ENCODE data around the gene SARS1. TPM values are rescaled to one million over a fixed set of nuclear protein-coding genes. Genes with fewer than 3 reads are reported as not detected.
"Not testable (repeated sequence)": the region's sequence is repeated elsewhere in the genome, so short reads cannot be mapped to it uniquely, and the experiment has no call there.

Gene SARS1
- total RNA-seq, 1 donor from 2014 or later: 129 TPM

- no peaks in the 10 kb centered on the region for H3K27me3 Mint-ChIP-seq (ENCODE audit: low read depth)
- no peaks in the 10 kb centered on the region for H3K9me3 Mint-ChIP-seq
- peaks cover 34% of the 10 kb centered on the region for H3K4me1 Mint-ChIP-seq (ENCODE audit: low read depth)
- H3K36me3 Mint-ChIP-seq (ENCODE audit: low read depth): peaks cover 66% of the 10 kb centered on the region
- DNase-seq (ENCODE audit: low spot score): no peak
- intact Hi-C loops (cut with micrococcal nuclease): no loop called here
- no peak overlapping the region for H3K4me3 Mint-ChIP-seq (ENCODE audit: low read depth)
- peak overlapping the region; percentile 14 for H3K27ac Mint-ChIP-seq
Observed at GRCh38 chr1:109218516-109218915, 4.8 kb downstream of the SARS1 start.

GRCh38 chr1:109221201-109221600 is 7.5 kb downstream of the SARS1 start:
- H3K4me3 Mint-ChIP-seq (ENCODE audit: low read depth); DNase-seq (ENCODE audit: low spot score); H3K27me3 Mint-ChIP-seq (ENCODE audit: low read depth); intact Hi-C loops (cut with micrococcal nuclease); H3K9me3 Mint-ChIP-seq; H3K27ac Mint-ChIP-seq: not testable (repeated sequence)
- Mint-ChIP-seq H3K4me1 (ENCODE audit: low read depth) (peaks cover 26% of the 10 kb centered on the region), H3K36me3 (ENCODE audit: low read depth) (peaks cover 63% of the 10 kb centered on the region)

GRCh38 chr1:109225308-109225707 is 11.6 kb downstream of the SARS1 start:
- DNase-seq (ENCODE audit: low spot score): no peak
- Mint-ChIP-seq H3K27ac (peak overlapping the region; percentile 19), H3K36me3 (ENCODE audit: low read depth) (peaks cover 65% of the 10 kb centered on the region), H3K4me1 (ENCODE audit: low read depth) (peaks cover 12% of the 10 kb centered on the region), H3K9me3 (no peaks in the 10 kb centered on the region), H3K27me3 (ENCODE audit: low read depth) (no peaks in the 10 kb centered on the region), H3K4me3 (ENCODE audit: low read depth) (no peak overlapping the region)
- intact Hi-C loops (cut with micrococcal nuclease): no loop called here

GRCh38 chr1:109225711-109226445 is 12.2 kb downstream of the SARS1 start:
- intact Hi-C loops (cut with micrococcal nuclease): no loop called here
- DNase-seq (ENCODE audit: low spot score): no peak
- peaks cover 66% of the 10 kb centered on the region for H3K36me3 Mint-ChIP-seq (ENCODE audit: low read depth)
- no peaks in the 10 kb centered on the region for H3K9me3 Mint-ChIP-seq
- H3K4me3 Mint-ChIP-seq (ENCODE audit: low read depth): no peak overlapping the region
- peak overlapping the region; percentile 19 for H3K27ac Mint-ChIP-seq
- H3K4me1 Mint-ChIP-seq (ENCODE audit: low read depth): peaks cover 10% of the 10 kb centered on the region
- no peaks in the 10 kb centered on the region for H3K27me3 Mint-ChIP-seq (ENCODE audit: low read depth)

GRCh38 chr1:109228167-109228566 is 14.4 kb downstream of the SARS1 start:
- Mint-ChIP-seq H3K9me3 (no peaks in the 10 kb centered on the region), H3K27ac (no peak overlapping the region), H3K36me3 (ENCODE audit: low read depth) (peaks cover 71% of the 10 kb centered on the region), H3K4me3 (ENCODE audit: low read depth) (no peak overlapping the region), H3K27me3 (ENCODE audit: low read depth) (no peaks in the 10 kb centered on the region), H3K4me1 (ENCODE audit: low read depth) (peaks cover 9% of the 10 kb centered on the region)
- intact Hi-C loops (cut with micrococcal nuclease): no loop called here
- no peak for DNase-seq (ENCODE audit: low spot score)

- Mint-ChIP-seq H3K36me3 (ENCODE audit: low read depth) (peaks cover 70% of the 10 kb centered on the region), H3K4me1 (ENCODE audit: low read depth) (peaks cover 6% of the 10 kb centered on the region), H3K4me3 (ENCODE audit: low read depth) (no peak overlapping the region), H3K9me3 (no peaks in the 10 kb centered on the region), H3K27me3 (ENCODE audit: low read depth) (no peaks in the 10 kb centered on the region), H3K27ac (no peak overlapping the region)
- intact Hi-C loops (cut with micrococcal nuclease): no loop called here
- no peak for DNase-seq (ENCODE audit: low spot score)
Observed at GRCh38 chr1:109229531-109230127, 15.9 kb downstream of the SARS1 start.

GRCh38 chr1:109231066-109231465 is 17.3 kb downstream of the SARS1 start:
- Mint-ChIP-seq H3K27me3 (ENCODE audit: low read depth) (no peaks in the 10 kb centered on the region), H3K9me3 (no peaks in the 10 kb centered on the region), H3K4me3 (ENCODE audit: low read depth) (no peak overlapping the region), H3K36me3 (ENCODE audit: low read depth) (peaks cover 72% of the 10 kb centered on the region), H3K27ac (no peak overlapping the region), H3K4me1 (ENCODE audit: low read depth) (no peaks in the 10 kb centered on the region)
- intact Hi-C loops (cut with micrococcal nuclease): no loop called here
- DNase-seq (ENCODE audit: low spot score): no peak

- Mint-ChIP-seq H3K4me3 (ENCODE audit: low read depth) (no peak overlapping the region), H3K36me3 (ENCODE audit: low read depth) (peaks cover 70% of the 10 kb centered on the region), H3K4me1 (ENCODE audit: low read depth) (no peaks in the 10 kb centered on the region), H3K27ac (peak overlapping the region; percentile 18), H3K9me3 (no peaks in the 10 kb centered on the region), H3K27me3 (ENCODE audit: low read depth) (no peaks in the 10 kb centered on the region)
- no peak for DNase-seq (ENCODE audit: low spot score)
- intact Hi-C loops (cut with micrococcal nuclease): no loop called here
Observed at GRCh38 chr1:109235137-109235536, 21.4 kb downstream of the SARS1 start.

GRCh38 chr1:109237512-109237911 is 23.8 kb downstream of the SARS1 start:
- Mint-ChIP-seq H3K4me3 (ENCODE audit: low read depth) (no peak overlapping the region), H3K27ac (no peak overlapping the region), H3K9me3 (no peaks in the 10 kb centered on the region), H3K4me1 (ENCODE audit: low read depth) (peaks cover 3% of the 10 kb centered on the region), H3K27me3 (ENCODE audit: low read depth) (peaks cover 9% of the 10 kb centered on the region), H3K36me3 (ENCODE audit: low read depth) (peaks cover 48% of the 10 kb centered on the region)
- intact Hi-C loops (cut with micrococcal nuclease): no loop called here
- no peak for DNase-seq (ENCODE audit: low spot score)

- DNase-seq (ENCODE audit: low spot score): no peak
- Mint-ChIP-seq H3K9me3 (no peaks in the 10 kb centered on the region), H3K27me3 (ENCODE audit: low read depth) (peaks cover 14% of the 10 kb centered on the region), H3K4me1 (ENCODE audit: low read depth) (peaks cover 3% of the 10 kb centered on the region), H3K27ac (no peak overlapping the region), H3K36me3 (ENCODE audit: low read depth) (peaks cover 45% of the 10 kb centered on the region), H3K4me3 (ENCODE audit: low read depth) (no peak overlapping the region)
- intact Hi-C loops (cut with micrococcal nuclease): no loop called here
Observed at GRCh38 chr1:109238382-109238781, 24.7 kb downstream of the SARS1 start.

- DNase-seq (ENCODE audit: low spot score): no peak
- intact Hi-C loops (cut with micrococcal nuclease): no loop called here
- Mint-ChIP-seq H3K4me1 (ENCODE audit: low read depth) (peaks cover 3% of the 10 kb centered on the region), H3K4me3 (ENCODE audit: low read depth) (no peak overlapping the region), H3K9me3 (no peaks in the 10 kb centered on the region), H3K36me3 (ENCODE audit: low read depth) (peaks cover 45% of the 10 kb centered on the region), H3K27ac (no peak overlapping the region), H3K27me3 (ENCODE audit: low read depth) (peaks cover 16% of the 10 kb centered on the region)
Observed at GRCh38 chr1:109239047-109239408, 25.3 kb downstream of the SARS1 start.

GRCh38 chr1:109239409-109240068 is 25.8 kb downstream of the SARS1 start:
- Mint-ChIP-seq H3K27me3 (ENCODE audit: low read depth) (peaks cover 20% of the 10 kb centered on the region), H3K4me1 (ENCODE audit: low read depth) (peaks cover 3% of the 10 kb centered on the region), H3K9me3 (no peaks in the 10 kb centered on the region), H3K36me3 (ENCODE audit: low read depth) (peaks cover 41% of the 10 kb centered on the region), H3K27ac (no peak overlapping the region), H3K4me3 (ENCODE audit: low read depth) (no peak overlapping the region)
- intact Hi-C loops (cut with micrococcal nuclease): no loop called here
- no peak for DNase-seq (ENCODE audit: low spot score)

Measured in activated T-helper 2 cell treated with anti-CD3 and anti-CD28 coated beads, Interferon-gamma antibody, Interleukin-2, Interleukin-4, amounts not matched to agents 10 μg/mL and 5 μg/mL and 100 μg/mL, durations not matched to agents 14 hours and 24 hours and 36 hours (primary cell).